ENCODE results near the gene SMARCA4.

- TF ChIP-seq CTCF (tag by site-specific recombination; IDR thresholded peaks at IDR 0.05) (no peak), ZBTB49 (tag by site-specific recombination; IDR thresholded peaks at IDR 0.05; ENCODE audit: low read depth) (no peak), TCF7L2 (IDR thresholded peaks at IDR 0.05; ENCODE audit: borderline replicate concordance, low read depth, low read length) (no peak), REST (tag by site-specific recombination; IDR thresholded peaks at IDR 0.05) (no peak), ZNF24 (tag by site-specific recombination; IDR thresholded peaks at IDR 0.05) (no peak), PBX3 (CRISPR knock-in tag; IDR thresholded peaks at IDR 0.05) (no peak), GFI1B (tag by site-specific recombination; IDR thresholded peaks at IDR 0.05) (no peak), ZSCAN30 (tag by site-specific recombination; IDR thresholded peaks at IDR 0.05) (no peak), ZFP3 (tag by site-specific recombination; IDR thresholded peaks at IDR 0.05; ENCODE audit: low read depth) (no peak), ZNF629 (tag by site-specific recombination; IDR thresholded peaks at IDR 0.05) (no peak), KLF16 (tag by site-specific recombination; IDR thresholded peaks at IDR 0.05) (no peak)
Measured at GRCh38 chr19:10962863-10963262, 2.0 kb downstream of the SMARCA4 start.

Measured in HEK293 (cell line).